H9 (cell line): ENCODE measurements around the gene ADCY1. TPM values are rescaled to one million over a fixed set of nuclear protein-coding genes. Genes with fewer than 3 reads are reported as not detected.

Experiments used
- DNase-seq: peaks from one replicate; pipeline ENCODE4 v3.0.0-alpha.2; 2017
- H2AFZ ChIP-seq: one replicate; pipeline ENCODE4 v1.6.1; 2013; ENCODE audit warnings: mild to moderate bottlenecking, low read length, control low read depth, moderate library complexity
- H2AK5ac ChIP-seq: 2 replicates; pipeline ENCODE4 v1.6.1; 2013; ENCODE audit warnings: low read length, control low read depth, mixed read lengths; ENCODE audit not compliant: insufficient read length
- H2BK120ac ChIP-seq: one replicate; pipeline ENCODE4 v1.6.1; 2013; ENCODE audit warnings: low read depth, mild to moderate bottlenecking, low read length, control low read depth, inconsistent platforms; ENCODE audit not compliant: poor library complexity, severe bottlenecking
- H2BK12ac ChIP-seq: 2 replicates; pipeline ENCODE4 v1.6.1; 2013; ENCODE audit warnings: low read length, control low read depth, mixed read lengths, low read depth; ENCODE audit not compliant: insufficient read length
- H2BK15ac ChIP-seq: 2 replicates; pipeline ENCODE4 v1.6.1; 2013; ENCODE audit warnings: low read depth, low read length, control low read depth
- H2BK20ac ChIP-seq: one replicate; pipeline ENCODE4 v1.6.1; 2013; ENCODE audit warnings: low read depth, mild to moderate bottlenecking, low read length, control low read depth, inconsistent platforms; ENCODE audit not compliant: poor library complexity, severe bottlenecking
- H2BK5ac ChIP-seq: 2 replicates; pipeline ENCODE4 v1.6.1; 2013; ENCODE audit warnings: low read length, control low read depth, mixed read lengths; ENCODE audit not compliant: insufficient read length
- H3K14ac ChIP-seq: 2 replicates; pipeline ENCODE4 v1.6.1; 2013; ENCODE audit warnings: low read length, control low read depth; ENCODE audit not compliant: insufficient read depth
- H3K18ac ChIP-seq: 2 replicates; pipeline ENCODE4 v1.6.1; 2013; ENCODE audit warnings: low read depth, mild to moderate bottlenecking, mixed read lengths, low read length, control low read depth; ENCODE audit not compliant: insufficient read length
- H3K23ac ChIP-seq: 2 replicates; pipeline ENCODE4 v1.6.1; 2013; ENCODE audit warnings: low read length, control low read depth, mixed read lengths, low read depth; ENCODE audit not compliant: insufficient read length
- H3K23me2 ChIP-seq: 2 replicates; pipeline ENCODE4 v1.6.1; 2013; ENCODE audit warnings: low read depth, mild to moderate bottlenecking, mixed read lengths, low read length, control low read depth; ENCODE audit not compliant: insufficient read length, poor library complexity, severe bottlenecking
- H3K27ac ChIP-seq: 2 replicates; pipeline ENCODE4 v1.5.1; 2013; ENCODE audit warnings: low read length, control low read depth, mixed read lengths, low read depth; ENCODE audit not compliant: insufficient read length
- H3K27me3 ChIP-seq: 2 replicates; pipeline ENCODE4 v1.6.1; 2013; ENCODE audit warnings: low read length, control low read depth, inconsistent platforms; ENCODE audit not compliant: insufficient read depth
- H3K4ac ChIP-seq: 2 replicates; pipeline ENCODE4 v1.6.1; 2013; ENCODE audit warnings: low read depth, mild to moderate bottlenecking, control low read depth, inconsistent platforms, low read length, moderate library complexity
- H3K4me1 ChIP-seq: 2 replicates; pipeline ENCODE4 v1.6.1; 2013; ENCODE audit warnings: low read length, control low read depth, inconsistent platforms; ENCODE audit not compliant: insufficient read depth
- H3K4me2 ChIP-seq: 2 replicates; pipeline ENCODE4 v1.6.1; 2013; ENCODE audit warnings: low read length, control low read depth, mixed read lengths; ENCODE audit not compliant: insufficient read length, insufficient read depth
- H3K56ac ChIP-seq: 2 replicates; pipeline ENCODE4 v1.6.1; 2013; ENCODE audit warnings: low read depth, mild to moderate bottlenecking, mixed read lengths, low read length, control low read depth; ENCODE audit not compliant: insufficient read length
- H3K79me1 ChIP-seq: 2 replicates; pipeline ENCODE4 v1.6.1; 2013; ENCODE audit warnings: low read depth, mild to moderate bottlenecking, moderate library complexity, low read length, control low read depth, inconsistent platforms; ENCODE audit not compliant: insufficient read depth, poor library complexity, severe bottlenecking
- H3K79me2 ChIP-seq: 2 replicates; pipeline ENCODE4 v1.6.1; 2013; ENCODE audit warnings: low read length, control low read depth, inconsistent platforms; ENCODE audit not compliant: insufficient read depth
- H3K9ac ChIP-seq: 2 replicates; pipeline ENCODE4 v1.6.1; 2013; ENCODE audit warnings: low read length, control low read depth, mixed read lengths; ENCODE audit not compliant: insufficient read length; ENCODE audit errors: extremely low read depth
- H3K9me3 ChIP-seq: one replicate; pipeline ENCODE4 v1.6.1; 2013; ENCODE audit warnings: low read depth, low read length, inconsistent platforms; ENCODE audit not compliant: control insufficient read depth
- H3T11ph ChIP-seq: one replicate; pipeline ENCODE4 v1.6.1; 2013; ENCODE audit warnings: mild to moderate bottlenecking, low read length, control low read depth, inconsistent platforms
- H4K20me1 ChIP-seq: one replicate; pipeline ENCODE4 v1.6.1; 2013; ENCODE audit not compliant: control insufficient read depth, insufficient read length, insufficient read depth
- H4K5ac ChIP-seq: 2 replicates; pipeline ENCODE4 v1.6.1; 2013; ENCODE audit warnings: low read depth, mild to moderate bottlenecking, mixed read lengths, low read length, control low read depth; ENCODE audit not compliant: insufficient read length
- H4K8ac ChIP-seq: replicated peaks from 2 replicates; pipeline ENCODE4 v1.6.1; 2013; ENCODE audit warnings: low read length, control low read depth, mixed read lengths, low read depth; ENCODE audit not compliant: insufficient read length
- H4K91ac ChIP-seq: 2 replicates; pipeline ENCODE4 v1.6.1; 2013; ENCODE audit warnings: low read depth, mild to moderate bottlenecking, moderate library complexity, mixed read lengths, low read length, control low read depth; ENCODE audit not compliant: insufficient read length
- H3K27ac Mint-ChIP-seq, 3 experiments: 2 replicates in 2 of 3; 3 replicates in 1 of 3; pipeline ENCODE4 v1.8.0; 2020 to 2021; ENCODE audit warnings: mixed read lengths in 3 of 3, mild to moderate bottlenecking in 1 of 3, moderate library complexity in 1 of 3
- H3K27me3 Mint-ChIP-seq: 2 replicates; pipeline ENCODE4 v1.8.0; 2021; ENCODE audit warnings: low read depth, mild to moderate bottlenecking, moderate library complexity, mixed read lengths
- H3K36me3 Mint-ChIP-seq, 3 experiments: 2 replicates in 2 of 3; 3 replicates in 1 of 3; pipeline ENCODE4 v1.8.0; 2020 to 2021; ENCODE audit warnings: low read depth in 3 of 3, mixed read lengths in 3 of 3; ENCODE audit not compliant: insufficient read depth in 1 of 3
- H3K4me1 Mint-ChIP-seq, 2 experiments: 2 replicates each; pipeline ENCODE4 v1.8.0; 2020; ENCODE audit warnings: mixed read lengths in 2 of 2
- H3K4me3 Mint-ChIP-seq, 2 experiments: 2 replicates in 1 of 2; 3 replicates in 1 of 2; pipeline ENCODE4 v1.8.0; 2020 to 2021; ENCODE audit warnings: mild to moderate bottlenecking in 2 of 2, mixed read lengths in 2 of 2, moderate library complexity in 1 of 2
- H3K9me3 Mint-ChIP-seq, 2 experiments: 2 replicates in 1 of 2; 3 replicates in 1 of 2; pipeline ENCODE4 v1.8.0; 2020; ENCODE audit warnings: mild to moderate bottlenecking in 2 of 2, mixed read lengths in 2 of 2, moderate library complexity in 1 of 2
- WGBS: extraction: QIAGEN DNeasy Blood & Tissue Kit; methylation state at CpG from one replicate; pipeline ENCODE4 v1.1.7; 2013; ENCODE audit warnings: missing lambda C conversion rate, low lambda C conversion rate, mixed read lengths; ENCODE audit not compliant: insufficient read length; ENCODE audit errors: extremely low coverage; 5-methylcytosine and 5-hydroxymethylcytosine counted together
- total RNA-seq: library from RNA; stranded (reverse); gene quantifications from 2 replicates; pipeline ENCODE4 v1.2.1, GENCODE V29; 2021
- TF ChIP-seq, protein P1 (sequence below): fragments of 200-600 bp; sonication (generic); conservative IDR thresholded peaks from 3 replicates; pipeline ENCODE4 v1.8.0; 2021; ENCODE audit warnings: antibody characterized with exemption, mild to moderate bottlenecking

The ADCY1 gene
- total RNA-seq, 1 experiment from 2014 or later = 21.6 TPM

DNA sequence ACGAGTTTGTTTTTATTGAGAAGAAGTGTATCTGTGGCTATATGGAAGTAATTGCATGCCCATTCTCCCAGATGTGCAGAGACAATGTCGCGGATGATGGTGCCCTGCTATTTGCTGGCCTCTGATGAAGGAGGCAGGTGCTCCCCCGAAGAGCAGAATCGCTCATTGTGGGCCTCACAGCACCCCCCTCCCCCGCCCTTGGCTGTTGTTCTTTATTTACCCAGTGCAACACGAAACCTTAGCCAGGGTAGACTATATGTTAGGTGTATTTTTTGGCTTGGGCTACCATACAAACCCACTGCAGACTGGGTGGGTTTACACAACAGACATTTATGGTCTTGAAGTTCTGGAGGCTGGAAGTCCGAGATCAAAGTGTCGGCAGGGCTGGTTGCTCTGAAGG, 3.4 kb upstream of the ADCY1 start:
- no peak overlapping the region for H2AFZ ChIP-seq
- no peak overlapping the region for H2BK20ac ChIP-seq
- no peaks in the 10 kb centered on the region for H3K79me2 ChIP-seq
- H2BK15ac ChIP-seq = no peak overlapping the region
- H3K4me1 ChIP-seq = peaks cover 2% of the 10 kb centered on the region; the same call in 1 of the 2 replicates
- Mint-ChIP-seq H3K27me3 (peaks cover 42% of the 10 kb centered on the region), H3K27ac (no peak overlapping the region), H3K4me1 (peaks cover 18 to 24% of the 10 kb centered on the region in 2 experiments), H3K9me3 (peaks cover 0 to 3% of the 10 kb centered on the region in 2 experiments; a peak in 1 of 5 replicates), H3K36me3 (no peaks in the 10 kb centered on the region; a peak in 2 of 7 replicates), H3K4me3 (no peak overlapping the region)
- H3T11ph ChIP-seq = no peak overlapping the region
- no peak overlapping the region for H3K27ac ChIP-seq
- H4K20me1 ChIP-seq = no peaks in the 10 kb centered on the region
- TF ChIP-seq, protein P1, sequence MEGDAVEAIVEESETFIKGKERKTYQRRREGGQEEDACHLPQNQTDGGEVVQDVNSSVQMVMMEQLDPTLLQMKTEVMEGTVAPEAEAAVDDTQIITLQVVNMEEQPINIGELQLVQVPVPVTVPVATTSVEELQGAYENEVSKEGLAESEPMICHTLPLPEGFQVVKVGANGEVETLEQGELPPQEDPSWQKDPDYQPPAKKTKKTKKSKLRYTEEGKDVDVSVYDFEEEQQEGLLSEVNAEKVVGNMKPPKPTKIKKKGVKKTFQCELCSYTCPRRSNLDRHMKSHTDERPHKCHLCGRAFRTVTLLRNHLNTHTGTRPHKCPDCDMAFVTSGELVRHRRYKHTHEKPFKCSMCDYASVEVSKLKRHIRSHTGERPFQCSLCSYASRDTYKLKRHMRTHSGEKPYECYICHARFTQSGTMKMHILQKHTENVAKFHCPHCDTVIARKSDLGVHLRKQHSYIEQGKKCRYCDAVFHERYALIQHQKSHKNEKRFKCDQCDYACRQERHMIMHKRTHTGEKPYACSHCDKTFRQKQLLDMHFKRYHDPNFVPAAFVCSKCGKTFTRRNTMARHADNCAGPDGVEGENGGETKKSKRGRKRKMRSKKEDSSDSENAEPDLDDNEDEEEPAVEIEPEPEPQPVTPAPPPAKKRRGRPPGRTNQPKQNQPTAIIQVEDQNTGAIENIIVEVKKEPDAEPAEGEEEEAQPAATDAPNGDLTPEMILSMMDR = no peak
- no peak overlapping the region for H3K9ac ChIP-seq
- H3K4me2 ChIP-seq = no peak overlapping the region
- H4K8ac ChIP-seq = no peak overlapping the region
- H3K14ac ChIP-seq = no peak overlapping the region
- no peak for DNase-seq
- no CpG with 5 or more reads among the region's 9 CpGs for WGBS
- H2BK12ac ChIP-seq = no peak overlapping the region
- H4K5ac ChIP-seq = no peak overlapping the region
- no peak overlapping the region for H4K91ac ChIP-seq
- H3K23ac ChIP-seq = no peak overlapping the region
- no peak overlapping the region for H2BK120ac ChIP-seq
- H3K9me3 ChIP-seq = no peaks in the 10 kb centered on the region
- H3K23me2 ChIP-seq = peaks cover 18% of the 10 kb centered on the region
- no peak overlapping the region for H2AK5ac ChIP-seq
- H3K56ac ChIP-seq = no peak overlapping the region
- no peak overlapping the region for H3K18ac ChIP-seq
- no peaks in the 10 kb centered on the region for H3K79me1 ChIP-seq
- H3K27me3 ChIP-seq = peaks cover 18% of the 10 kb centered on the region; the same call in 1 of the 2 replicates
- no peak overlapping the region for H3K4ac ChIP-seq
- H2BK5ac ChIP-seq = no peak overlapping the region
